AG04450 (cell line): ENCODE results near the gene KRT35. TPM values are rescaled to one million over a fixed set of nuclear protein-coding genes. Genes with fewer than 3 reads are reported as not detected.
A peak's percentile ranks its signal among the peaks of the same experiment; 100 is the strongest.

Source experiments
- CTCF ChIA-PET: fragments of 300-600, 350-600 bp; formaldehyde crosslinking; extraction: SDS; loops from one replicate; lab custom pipeline; 2022; ENCODE audit warnings: antibody characterized with exemption, inconsistent platforms; lab: Charles Lee
- POLR2A ChIA-PET: fragments of 350-600 bp; formaldehyde crosslinking; extraction: SDS; loops from one replicate; lab custom pipeline; 2021; ENCODE audit warnings: antibody characterized with exemption, inconsistent platforms; lab: Yijun Ruan, JAX
- DNase-seq: peaks from one replicate; pipeline ENCODE4 v3.0.0-alpha.2; 2011; ENCODE audit warnings: low read depth, low spot score
- H3K27ac ChIP-seq: one replicate; pipeline ENCODE4 v1.5.1; 2012; ENCODE audit warnings: low read depth, low read length, control low read depth
- H3K27me3 ChIP-seq: one replicate; pipeline ENCODE4 v1.6.0; 2012; ENCODE audit warnings: low read length; ENCODE audit not compliant: control insufficient read depth, insufficient read depth
- H3K4me3 ChIP-seq: 2 replicates; pipeline ENCODE4 v1.5.1; 2011; ENCODE audit warnings: mild to moderate bottlenecking, low read depth, low read length, control low read depth
- H3K9me3 ChIP-seq: 2 replicates; pipeline ENCODE4 v1.5.1; 2012; ENCODE audit warnings: low read length; ENCODE audit not compliant: control insufficient read depth, insufficient read depth
- polyA plus RNA-seq: library from polyadenylated mRNA; depleted of rRNA; stranded (reverse); fragments of >200 nt; gene quantifications from 2 replicates; pipeline ENCODE4 v1.2.3, GENCODE V29; 2011
- TF ChIP-seq, protein P1 (sequence below): IDR thresholded peaks from 2 replicates; pipeline ENCODE4 v1.5.1; 2011; ENCODE audit warnings: low read depth, low read length, control low read depth, inconsistent platforms

Gene KRT35
- polyA plus RNA-seq, 1 experiment, result not detected

DNA sequence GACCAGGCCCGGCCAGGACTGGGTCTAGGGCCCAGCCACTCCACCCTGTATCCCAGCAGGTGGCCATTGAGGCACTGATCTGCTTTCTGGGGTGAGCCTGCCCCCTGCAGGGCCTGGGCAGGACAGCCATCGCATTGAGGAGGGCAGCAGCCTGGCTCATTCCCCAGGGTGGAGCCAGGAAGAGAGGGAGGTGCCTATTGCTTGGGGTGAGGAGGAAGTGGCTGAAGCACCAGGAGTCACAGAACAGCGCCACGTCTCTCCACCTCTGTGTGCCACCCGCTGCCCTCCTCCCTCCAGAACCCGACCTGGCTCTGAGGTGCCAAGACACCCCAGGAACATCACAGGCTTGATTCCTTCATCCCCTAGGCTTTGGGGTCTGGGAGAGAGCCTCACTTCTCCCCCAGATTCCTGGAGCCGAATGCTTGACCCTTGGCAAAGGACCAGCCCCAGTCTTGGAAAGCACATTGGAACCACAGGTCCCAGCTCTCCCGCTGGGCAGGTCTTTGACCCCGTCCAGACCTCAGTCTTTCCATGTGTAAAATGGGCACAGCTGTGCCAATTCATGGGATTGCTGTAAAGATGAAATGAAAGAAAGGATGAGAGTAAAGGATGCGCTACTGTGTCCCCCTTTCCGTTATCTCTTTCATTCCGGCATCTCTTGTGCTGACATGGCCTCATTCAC, 16.0 kb upstream of the KRT35 start:
- ChIA-PET CTCF (interaction anchor here (1.1 to 5.1 kb wide), 3 partner anchors 52 to 640 kb away, joined by 3 to 35 read pairs (median 5); no protein-coding TSS in a partner anchor), POLR2A (interaction anchor here (1.0 kb wide), 1 partner anchor 470 kb away, joined by 3 read pairs; the partner anchor contains the start of gene KRTAP1-5)
- Histone ChIP-seq H3K27ac (no peak overlapping the region), H3K27me3 (no peaks in the 10 kb centered on the region), H3K4me3 (no peak overlapping the region), H3K9me3 (no peaks in the 10 kb centered on the region; the same call in 1 of the 2 replicates)
- peak; percentile 55 for DNase-seq
- TF ChIP-seq, protein P1, sequence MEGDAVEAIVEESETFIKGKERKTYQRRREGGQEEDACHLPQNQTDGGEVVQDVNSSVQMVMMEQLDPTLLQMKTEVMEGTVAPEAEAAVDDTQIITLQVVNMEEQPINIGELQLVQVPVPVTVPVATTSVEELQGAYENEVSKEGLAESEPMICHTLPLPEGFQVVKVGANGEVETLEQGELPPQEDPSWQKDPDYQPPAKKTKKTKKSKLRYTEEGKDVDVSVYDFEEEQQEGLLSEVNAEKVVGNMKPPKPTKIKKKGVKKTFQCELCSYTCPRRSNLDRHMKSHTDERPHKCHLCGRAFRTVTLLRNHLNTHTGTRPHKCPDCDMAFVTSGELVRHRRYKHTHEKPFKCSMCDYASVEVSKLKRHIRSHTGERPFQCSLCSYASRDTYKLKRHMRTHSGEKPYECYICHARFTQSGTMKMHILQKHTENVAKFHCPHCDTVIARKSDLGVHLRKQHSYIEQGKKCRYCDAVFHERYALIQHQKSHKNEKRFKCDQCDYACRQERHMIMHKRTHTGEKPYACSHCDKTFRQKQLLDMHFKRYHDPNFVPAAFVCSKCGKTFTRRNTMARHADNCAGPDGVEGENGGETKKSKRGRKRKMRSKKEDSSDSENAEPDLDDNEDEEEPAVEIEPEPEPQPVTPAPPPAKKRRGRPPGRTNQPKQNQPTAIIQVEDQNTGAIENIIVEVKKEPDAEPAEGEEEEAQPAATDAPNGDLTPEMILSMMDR, result peak; percentile 78

DNA sequence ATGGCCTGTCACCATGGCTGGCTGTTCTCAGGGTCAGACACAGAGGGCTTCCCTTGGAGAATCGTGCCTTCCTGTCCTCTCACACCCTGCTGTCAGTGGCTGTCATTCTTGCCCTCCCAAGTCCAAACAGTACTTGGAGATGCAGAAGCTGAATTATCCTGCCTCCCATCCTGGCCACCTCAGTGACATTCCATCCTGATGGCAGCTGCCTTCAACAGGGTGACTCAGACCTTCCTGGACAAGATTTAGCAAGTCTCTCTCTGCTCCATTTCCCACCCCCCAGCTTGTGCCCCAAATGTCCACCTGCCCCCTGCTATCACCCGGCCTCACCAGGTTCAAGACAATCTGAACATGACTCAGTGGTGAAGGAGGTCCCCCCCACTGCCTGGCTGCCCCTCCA, 13.6 kb upstream of the KRT35 start:
- H3K27me3 ChIP-seq, result no peaks in the 10 kb centered on the region
- H3K4me3 ChIP-seq, result no peak overlapping the region
- DNase-seq, result no peak
- ChIA-PET POLR2A (no interaction called here), CTCF (interaction anchor here (0.7 to 5.1 kb wide), 3 partner anchors 54 to 582 kb away, joined by 3 to 35 read pairs (median 4); no protein-coding TSS in a partner anchor)
- TF ChIP-seq, protein P1, result no peak
- H3K9me3 ChIP-seq, result no peaks in the 10 kb centered on the region; the same call in 1 of the 2 replicates
- no peak overlapping the region for H3K27ac ChIP-seq

DNA sequence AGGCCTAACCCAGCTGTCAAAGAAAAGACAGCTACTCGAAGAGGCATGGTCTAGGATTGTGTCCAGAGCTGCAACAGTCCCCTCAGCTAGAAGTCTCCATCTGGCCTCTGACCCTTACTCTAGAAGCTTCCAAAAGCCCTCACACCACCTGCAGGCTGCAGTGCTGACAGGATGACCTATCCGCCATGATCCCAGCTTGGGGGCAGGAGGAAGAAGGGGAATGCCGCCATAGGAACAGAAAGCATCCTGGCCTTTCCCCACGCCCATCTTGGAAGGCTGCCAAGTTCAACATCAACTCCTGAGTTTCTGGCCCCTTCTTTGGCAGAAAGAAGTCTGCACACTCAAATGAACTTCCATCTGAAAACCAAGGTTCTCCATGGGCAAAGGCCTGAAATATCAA, 11.8 kb upstream of the KRT35 start:
- no peak for DNase-seq

DNA sequence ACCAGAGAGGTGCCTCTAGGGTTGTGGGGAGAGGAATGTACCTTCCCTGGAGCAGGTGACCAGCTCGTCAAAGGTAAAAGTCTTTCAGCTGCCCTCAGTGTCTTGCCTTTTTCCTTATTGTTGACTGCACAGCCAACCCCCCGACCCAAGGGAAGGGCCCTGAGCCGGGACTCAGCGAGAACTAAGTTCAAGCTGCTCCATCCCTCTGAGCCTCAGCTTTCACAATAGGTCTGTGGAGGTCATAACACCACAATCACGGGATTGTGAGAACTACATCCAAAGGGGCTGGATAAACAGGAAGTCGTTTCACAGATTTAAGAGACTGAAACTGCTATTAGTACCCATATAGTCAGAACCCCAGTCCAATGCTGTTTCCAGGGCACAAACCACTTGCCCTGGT, 11.4 kb upstream of the KRT35 start:
- H3K4me3 ChIP-seq, result no peak overlapping the region
- ChIA-PET POLR2A (no interaction called here), CTCF (interaction anchor here (0.7 to 1.4 kb wide), 4 partner anchors 56 to 175 kb away, joined by 3 to 4 read pairs (median 3); no protein-coding TSS in a partner anchor)
- no peak overlapping the region for H3K27ac ChIP-seq
- no peaks in the 10 kb centered on the region for H3K27me3 ChIP-seq
- no peaks in the 10 kb centered on the region; the same call in 1 of the 2 replicates for H3K9me3 ChIP-seq
- DNase-seq, result no peak
- TF ChIP-seq, protein P1, result no peak

More for the DNA sequence above, 11.8 kb upstream of the KRT35 start:
- no peak overlapping the region for H3K4me3 ChIP-seq
- ChIA-PET CTCF (interaction anchor here (0.6 to 1.4 kb wide), 5 partner anchors 56 to 633 kb away, joined by 3 to 4 read pairs (median 3); no protein-coding TSS in a partner anchor), POLR2A (no interaction called here)
- H3K9me3 ChIP-seq, result no peaks in the 10 kb centered on the region; the same call in 1 of the 2 replicates
- TF ChIP-seq, protein P1, result no peak
- H3K27ac ChIP-seq, result no peak overlapping the region
- H3K27me3 ChIP-seq, result no peaks in the 10 kb centered on the region

DNA sequence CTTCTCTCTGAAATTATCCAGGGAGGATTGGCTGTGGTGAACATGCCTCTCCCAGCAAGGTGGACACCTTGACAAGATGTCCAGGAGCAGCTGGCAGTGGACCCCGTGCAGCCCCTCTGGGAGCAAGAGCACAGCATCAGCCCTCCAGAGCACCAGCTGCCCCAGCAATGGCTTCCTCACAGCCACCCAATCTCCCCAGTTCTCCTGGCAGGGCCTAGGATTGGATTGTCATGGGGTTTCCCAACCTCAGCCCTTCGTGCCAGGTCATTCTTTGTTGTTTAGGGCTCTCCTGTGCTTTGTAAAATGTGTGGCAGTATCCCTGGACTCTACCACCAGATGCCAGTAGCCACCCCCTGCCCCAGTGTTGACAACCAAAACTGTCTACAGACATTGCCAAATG, 10.5 kb upstream of the KRT35 start:
- TF ChIP-seq, protein P1, result no peak
- DNase-seq, result no peak
- no peak overlapping the region for H3K4me3 ChIP-seq
- POLR2A ChIA-PET, result no interaction called here
- peaks cover 6% of the 10 kb centered on the region; the same call in 1 of the 2 replicates for H3K9me3 ChIP-seq
- CTCF ChIA-PET, result interaction anchor here (0.9 kb wide), 1 partner anchor 57 kb away, joined by 3 read pairs; no protein-coding TSS in a partner anchor
- H3K27ac ChIP-seq, result no peak overlapping the region
- H3K27me3 ChIP-seq, result no peaks in the 10 kb centered on the region
